Caco-2 (cell line): ENCODE measurements around the gene CAPN5. TPM values are rescaled to one million over a fixed set of nuclear protein-coding genes. Genes with fewer than 3 reads are reported as not detected.

Experiments
- BruUV-seq: library from RNA; stranded (reverse); fragments of 400-500 nt; replicated peaks from 2 replicates; lab custom pipeline; 2021; lab: Mats Ljungman, UMichigan
- CTCF ChIA-PET: fragments of 300-600 bp; sonication (Branson Sonifier 250); formaldehyde crosslinking; loops from one replicate; lab custom pipeline; 2022; ENCODE audit warnings: antibody characterized with exemption; lab: Charles Lee
- POLR2A ChIA-PET: fragments of 300-600 bp; sonication (Branson Sonifier 250); formaldehyde crosslinking; loops from one replicate; lab custom pipeline; 2022; ENCODE audit warnings: antibody characterized with exemption; lab: Charles Lee
- DNase-seq, 2 experiments: peaks; one replicate each; pipeline versions ENCODE4 v3.0.0 to v3.0.0-alpha.2; 2020 to 2022
- H3K27me3 ChIP-seq: replicated peaks from 2 replicates; pipeline ENCODE4 v1.6.0; 2011; ENCODE audit warnings: low read length; ENCODE audit not compliant: control insufficient read depth, insufficient read depth
- H3K36me3 ChIP-seq: 2 replicates; pipeline ENCODE4 v1.5.1; 2011; ENCODE audit warnings: low read length; ENCODE audit not compliant: control insufficient read depth, insufficient read depth
- H3K4me1 ChIP-seq: fragments of 250-450 bp; sonication (Bioruptor Pico); 2 replicates; pipeline ENCODE4 v1.5.1; 2020; ENCODE audit warnings: mild to moderate bottlenecking
- H3K4me3 ChIP-seq: 2 replicates; pipeline ENCODE4 v1.5.1; 2011; ENCODE audit warnings: low read depth, mild to moderate bottlenecking, control low read depth, low read length
- H3K9me3 ChIP-seq: fragments of 250-450 bp; sonication (Bioruptor Pico); 2 replicates; pipeline ENCODE4 v1.5.1; 2020; ENCODE audit warnings: mild to moderate bottlenecking, moderate library complexity
- H3K27ac Mint-ChIP-seq: one replicate; pipeline ENCODE4 v1.8.0; 2022; ENCODE audit warnings: mixed read lengths; ENCODE audit not compliant: unreplicated experiment
- H3K27me3 Mint-ChIP-seq: one replicate; pipeline ENCODE4 v1.8.0; 2022; ENCODE audit warnings: mixed read lengths; ENCODE audit not compliant: insufficient read depth, unreplicated experiment
- H3K36me3 Mint-ChIP-seq: one replicate; pipeline ENCODE4 v1.8.0; 2022; ENCODE audit warnings: mild to moderate bottlenecking, mixed read lengths; ENCODE audit not compliant: insufficient read depth, unreplicated experiment
- H3K4me1 Mint-ChIP-seq: one replicate; pipeline ENCODE4 v1.8.0; 2022; ENCODE audit warnings: low read depth, mixed read lengths; ENCODE audit not compliant: unreplicated experiment
- H3K4me3 Mint-ChIP-seq: one replicate; pipeline ENCODE4 v1.8.0; 2022; ENCODE audit warnings: mild to moderate bottlenecking, moderate library complexity, mixed read lengths; ENCODE audit not compliant: unreplicated experiment
- H3K9me3 Mint-ChIP-seq: one replicate; pipeline ENCODE4 v1.8.0; 2022; ENCODE audit warnings: mixed read lengths; ENCODE audit not compliant: unreplicated experiment
- CTCF ChIP-seq, 2 experiments: fragments of 200-600 bp in 1 of 2; IDR thresholded peaks; 1 replicate in 1 of 2; 2 replicates in 1 of 2; pipeline versions ENCODE4 v1.5.1 to v1.8.0; 2011 to 2022; ENCODE audit warnings: antibody characterized with exemption in 1 of 2, control low read depth in 1 of 2, inconsistent platforms in 1 of 2, low read depth in 1 of 2, low read length in 1 of 2, mild to moderate bottlenecking in 1 of 2, moderate library complexity in 1 of 2; ENCODE audit not compliant: insufficient read depth in 1 of 2, severe bottlenecking in 1 of 2, unreplicated experiment in 1 of 2
- intact Hi-C: fragments of 100-400 bp; cut with micrococcal nuclease; formaldehyde crosslinking; loops from one replicate; pipeline ENCODE4 v1.10.0; 2022; ENCODE audit not compliant: unreplicated experiment
- total RNA-seq: library from RNA; stranded (reverse); gene quantifications from 2 replicates; pipeline ENCODE4 v1.2.3, GENCODE V29; 2022

Gene CAPN5
- total RNA-seq, 1 experiment from 2014 or later: 21.2 TPM

- ChIA-PET CTCF (no interaction called here), POLR2A (interaction anchor here (1.0 kb wide), 1 partner anchor 271 kb away, joined by 3 read pairs; no protein-coding TSS in a partner anchor)
- BruUV-seq: no TSS peak
- no peak overlapping the region for H3K27ac Mint-ChIP-seq
- peaks cover 17% of the 10 kb centered on the region for H3K36me3 Mint-ChIP-seq
- no peaks in the 10 kb centered on the region for H3K9me3 ChIP-seq
- H3K4me1 Mint-ChIP-seq: peaks cover 7% of the 10 kb centered on the region
- H3K27me3 ChIP-seq: no peaks in the 10 kb centered on the region
- no peak overlapping the region for H3K4me3 Mint-ChIP-seq
- no peaks in the 10 kb centered on the region for H3K27me3 Mint-ChIP-seq
- no peak for DNase-seq
- H3K4me3 ChIP-seq: no peak overlapping the region
- H3K36me3 ChIP-seq: no peaks in the 10 kb centered on the region
- no peak for TF ChIP-seq CTCF (IDR thresholded peaks at IDR 0.05; ENCODE audit: insufficient read depth in 1 of 2, low read depth in 1 of 2, low read length in 1 of 2, severe bottlenecking in 1 of 2, unreplicated experiment in 1 of 2)
- peaks cover 10% of the 10 kb centered on the region for H3K4me1 ChIP-seq
- H3K9me3 Mint-ChIP-seq: no peaks in the 10 kb centered on the region
- intact Hi-C loops: no loop called here
Observed at GRCh38 chr11:77123591-77123990, 56.8 kb downstream of the CAPN5 start.

- no peak overlapping the region for H3K4me3 ChIP-seq
- Mint-ChIP-seq H3K4me1 (peaks cover 12% of the 10 kb centered on the region), H3K9me3 (no peaks in the 10 kb centered on the region), H3K4me3 (no peak overlapping the region), H3K27ac (no peak overlapping the region), H3K36me3 (peaks cover 17% of the 10 kb centered on the region), H3K27me3 (no peaks in the 10 kb centered on the region)
- intact Hi-C loops: no loop called here
- H3K4me1 ChIP-seq: peaks cover 10% of the 10 kb centered on the region
- POLR2A ChIA-PET: no interaction called here
- no peak for DNase-seq
- H3K27me3 ChIP-seq: no peaks in the 10 kb centered on the region
- H3K9me3 ChIP-seq: no peaks in the 10 kb centered on the region
- no TSS peak for BruUV-seq
- CTCF ChIA-PET: no interaction called here
- TF ChIP-seq CTCF (IDR thresholded peaks at IDR 0.05; ENCODE audit: insufficient read depth in 1 of 2, low read depth in 1 of 2, low read length in 1 of 2, severe bottlenecking in 1 of 2, unreplicated experiment in 1 of 2): no peak
- no peaks in the 10 kb centered on the region for H3K36me3 ChIP-seq
Observed at GRCh38 chr11:77124041-77124440, 57.3 kb downstream of the CAPN5 start.

GRCh38 chr11:77124488-77124887, 57.7 kb downstream of the CAPN5 start:
- Mint-ChIP-seq H3K27me3 (no peaks in the 10 kb centered on the region), H3K4me3 (no peak overlapping the region), H3K36me3 (peaks cover 17% of the 10 kb centered on the region), H3K4me1 (peaks cover 16% of the 10 kb centered on the region), H3K27ac (no peak overlapping the region), H3K9me3 (no peaks in the 10 kb centered on the region)
- H3K4me1 ChIP-seq: peaks cover 10% of the 10 kb centered on the region
- POLR2A ChIA-PET: no interaction called here
- BruUV-seq: no TSS peak
- no peaks in the 10 kb centered on the region for H3K27me3 ChIP-seq
- no peak overlapping the region for H3K4me3 ChIP-seq
- TF ChIP-seq CTCF (IDR thresholded peaks at IDR 0.05; ENCODE audit: insufficient read depth in 1 of 2, low read depth in 1 of 2, low read length in 1 of 2, severe bottlenecking in 1 of 2, unreplicated experiment in 1 of 2): no peak
- CTCF ChIA-PET: interaction anchor here (0.6 kb wide), 1 partner anchor 403 kb away, joined by 6 read pairs; no protein-coding TSS in a partner anchor
- H3K9me3 ChIP-seq: no peaks in the 10 kb centered on the region
- intact Hi-C loops: no loop called here
- H3K36me3 ChIP-seq: no peaks in the 10 kb centered on the region
- DNase-seq: no peak
